Measurements from ENCODE around the gene DLEC1.

DLEC1 gene, protein sequence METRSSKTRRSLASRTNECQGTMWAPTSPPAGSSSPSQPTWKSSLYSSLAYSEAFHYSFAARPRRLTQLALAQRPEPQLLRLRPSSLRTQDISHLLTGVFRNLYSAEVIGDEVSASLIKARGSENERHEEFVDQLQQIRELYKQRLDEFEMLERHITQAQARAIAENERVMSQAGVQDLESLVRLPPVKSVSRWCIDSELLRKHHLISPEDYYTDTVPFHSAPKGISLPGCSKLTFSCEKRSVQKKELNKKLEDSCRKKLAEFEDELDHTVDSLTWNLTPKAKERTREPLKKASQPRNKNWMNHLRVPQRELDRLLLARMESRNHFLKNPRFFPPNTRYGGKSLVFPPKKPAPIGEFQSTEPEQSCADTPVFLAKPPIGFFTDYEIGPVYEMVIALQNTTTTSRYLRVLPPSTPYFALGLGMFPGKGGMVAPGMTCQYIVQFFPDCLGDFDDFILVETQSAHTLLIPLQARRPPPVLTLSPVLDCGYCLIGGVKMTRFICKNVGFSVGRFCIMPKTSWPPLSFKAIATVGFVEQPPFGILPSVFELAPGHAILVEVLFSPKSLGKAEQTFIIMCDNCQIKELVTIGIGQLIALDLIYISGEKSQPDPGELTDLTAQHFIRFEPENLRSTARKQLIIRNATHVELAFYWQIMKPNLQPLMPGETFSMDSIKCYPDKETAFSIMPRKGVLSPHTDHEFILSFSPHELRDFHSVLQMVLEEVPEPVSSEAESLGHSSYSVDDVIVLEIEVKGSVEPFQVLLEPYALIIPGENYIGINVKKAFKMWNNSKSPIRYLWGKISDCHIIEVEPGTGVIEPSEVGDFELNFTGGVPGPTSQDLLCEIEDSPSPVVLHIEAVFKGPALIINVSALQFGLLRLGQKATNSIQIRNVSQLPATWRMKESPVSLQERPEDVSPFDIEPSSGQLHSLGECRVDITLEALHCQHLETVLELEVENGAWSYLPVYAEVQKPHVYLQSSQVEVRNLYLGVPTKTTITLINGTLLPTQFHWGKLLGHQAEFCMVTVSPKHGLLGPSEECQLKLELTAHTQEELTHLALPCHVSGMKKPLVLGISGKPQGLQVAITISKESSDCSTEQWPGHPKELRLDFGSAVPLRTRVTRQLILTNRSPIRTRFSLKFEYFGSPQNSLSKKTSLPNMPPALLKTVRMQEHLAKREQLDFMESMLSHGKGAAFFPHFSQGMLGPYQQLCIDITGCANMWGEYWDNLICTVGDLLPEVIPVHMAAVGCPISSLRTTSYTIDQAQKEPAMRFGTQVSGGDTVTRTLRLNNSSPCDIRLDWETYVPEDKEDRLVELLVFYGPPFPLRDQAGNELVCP (N-terminal part only)

GRCh38 chr3:38039101-38039898 lies at the start of gene DLEC1:
Gene DLEC1, plus strand, starts transcription at chr3:38039208. Its CDS starts 18 bp downstream, at chr3:38039226.
- peak; percentile 54 for DNase-seq (ENCODE audit: low read depth, low spot score)

DNA sequence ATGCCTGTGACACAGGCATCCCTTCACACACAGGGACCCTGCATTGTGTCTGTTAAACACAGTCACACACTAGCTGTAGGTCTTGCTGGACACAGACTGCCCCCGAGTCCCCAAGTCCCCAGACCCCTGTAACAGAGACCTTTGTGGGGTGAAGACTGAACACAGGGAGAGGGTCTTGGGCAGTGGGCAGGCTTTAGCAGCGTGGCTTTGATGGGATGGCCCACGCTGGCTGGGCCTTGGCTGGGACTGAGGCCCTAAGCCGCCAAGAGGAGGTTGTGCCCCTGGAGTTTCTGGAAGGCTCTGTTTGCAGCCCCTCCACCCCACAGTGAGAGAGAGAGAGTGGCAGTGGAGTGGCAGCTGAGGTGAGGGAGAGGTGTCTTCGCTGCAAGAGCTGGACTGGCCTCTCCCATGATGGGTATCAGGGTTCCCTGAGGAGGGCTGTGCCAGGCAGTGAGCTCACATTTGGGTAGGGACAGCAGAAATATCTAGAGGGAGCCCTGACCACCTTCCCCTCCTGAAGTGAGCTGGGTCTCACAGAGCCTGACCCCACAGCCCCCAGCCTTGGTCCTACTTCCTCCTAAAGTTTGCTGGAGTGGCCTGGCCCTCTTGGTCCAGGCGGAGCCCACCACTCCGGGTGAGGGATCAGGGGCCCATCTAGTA lies 49.1 kb upstream of the DLEC1 start:
- no peak for DNase-seq (ENCODE audit: low read depth, low spot score)

DNA sequence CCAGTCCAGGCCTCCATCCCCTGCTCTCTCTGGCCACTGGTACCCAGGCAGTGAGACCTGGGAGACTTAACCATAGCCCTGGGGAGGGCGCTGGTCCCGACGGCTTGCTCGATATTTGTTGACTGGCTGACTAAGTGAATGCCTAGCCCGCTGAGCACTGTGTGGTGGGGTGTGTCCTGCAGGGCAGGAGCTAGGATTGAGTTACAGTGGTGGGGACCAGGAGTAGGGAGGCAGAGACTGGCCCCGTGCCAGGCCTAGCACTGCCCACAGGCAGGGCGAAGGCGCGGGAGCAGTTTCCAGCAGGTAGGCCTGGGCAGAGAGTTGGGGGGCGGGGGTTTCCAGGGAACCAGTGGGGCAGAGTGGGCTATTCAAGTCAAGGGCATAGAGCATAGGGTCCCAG lies 48.5 kb upstream of the DLEC1 start, which contains the start of gene VILL:
VILL (plus strand) TSS at position 260 of the 400 bp plus-strand sequence. CDS start 2,887 bp downstream, outside the sequence.
- no peak for DNase-seq (ENCODE audit: low read depth, low spot score)

DNA sequence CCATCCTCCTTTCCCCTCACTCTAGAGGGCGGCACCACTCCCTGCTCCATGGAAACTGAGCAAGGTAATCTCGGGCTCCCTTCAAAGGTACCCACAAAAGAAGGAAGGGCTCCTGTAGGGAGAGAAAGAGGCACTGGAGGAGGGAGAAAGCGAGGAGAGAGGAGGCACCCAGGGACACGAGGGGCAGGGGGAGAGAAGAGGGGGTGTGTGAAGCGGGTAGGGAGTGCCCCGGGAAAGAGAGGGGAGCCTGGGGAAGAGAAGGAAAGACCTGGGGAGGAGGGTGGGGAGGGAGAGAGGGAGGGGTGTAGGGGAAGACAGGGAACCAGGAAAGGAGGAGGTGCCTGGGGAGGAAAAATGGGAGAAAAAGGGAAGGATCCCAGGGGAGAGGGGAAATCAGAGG lies 47.9 kb upstream of the DLEC1 start:
- no peak for DNase-seq (ENCODE audit: low read depth, low spot score)

GRCh38 chr3:37991823-37992222 lies 47.2 kb upstream of the DLEC1 start:
- no peak for DNase-seq (ENCODE audit: low read depth, low spot score)

- no peak for DNase-seq (ENCODE audit: low read depth, low spot score)
These were observed 46.5 kb upstream of the DLEC1 start for GRCh38 chr3:37992271-37993066.

DNA sequence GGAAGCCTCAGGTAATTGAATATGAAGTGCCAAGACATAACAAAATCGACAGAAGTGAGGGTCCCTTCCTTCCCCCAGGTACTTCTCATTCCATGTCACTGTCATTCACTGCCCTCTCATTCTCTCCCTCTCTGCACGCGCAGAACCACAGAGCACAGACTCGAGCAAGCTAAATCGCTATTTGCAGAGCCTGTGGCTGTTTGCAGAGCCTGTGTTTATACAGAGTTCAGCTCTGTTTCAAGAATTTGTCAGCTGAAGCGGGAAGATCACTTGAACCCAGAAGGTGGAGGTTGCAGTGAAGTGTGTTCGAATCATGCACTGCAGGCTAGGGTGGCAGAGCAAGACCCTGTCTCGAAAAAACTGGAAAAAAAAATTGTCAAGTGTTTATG lies 45.9 kb upstream of the DLEC1 start:
- DNase-seq (ENCODE audit: low read depth, low spot score), result no peak

DNA sequence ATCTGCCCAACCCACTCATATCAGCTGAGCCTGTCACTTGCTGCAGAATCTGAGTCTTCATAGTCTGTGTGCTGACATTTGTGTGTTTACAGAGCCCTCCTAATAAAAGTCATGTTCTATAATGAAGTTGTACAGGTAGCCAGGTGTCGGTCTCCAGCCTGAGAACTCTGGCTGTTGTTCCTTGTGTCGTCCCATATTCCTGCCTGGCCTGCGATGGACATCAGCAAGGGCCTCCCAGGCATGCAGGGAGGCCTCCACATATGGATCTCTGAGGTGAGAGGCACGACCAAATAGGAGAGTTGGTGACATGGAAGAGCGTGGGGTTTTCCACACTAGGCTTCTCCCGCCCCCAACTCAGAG lies 45.6 kb upstream of the DLEC1 start:
- no peak for DNase-seq (ENCODE audit: low read depth, low spot score)

- DNase-seq (ENCODE audit: low read depth, low spot score), result no peak
These were observed 45.0 kb upstream of the DLEC1 start for GRCh38 chr3:37993820-37994638.

GRCh38 chr3:37994639-37994972 lies 44.4 kb upstream of the DLEC1 start:
- DNase-seq (ENCODE audit: low read depth, low spot score), result no peak

DNA sequence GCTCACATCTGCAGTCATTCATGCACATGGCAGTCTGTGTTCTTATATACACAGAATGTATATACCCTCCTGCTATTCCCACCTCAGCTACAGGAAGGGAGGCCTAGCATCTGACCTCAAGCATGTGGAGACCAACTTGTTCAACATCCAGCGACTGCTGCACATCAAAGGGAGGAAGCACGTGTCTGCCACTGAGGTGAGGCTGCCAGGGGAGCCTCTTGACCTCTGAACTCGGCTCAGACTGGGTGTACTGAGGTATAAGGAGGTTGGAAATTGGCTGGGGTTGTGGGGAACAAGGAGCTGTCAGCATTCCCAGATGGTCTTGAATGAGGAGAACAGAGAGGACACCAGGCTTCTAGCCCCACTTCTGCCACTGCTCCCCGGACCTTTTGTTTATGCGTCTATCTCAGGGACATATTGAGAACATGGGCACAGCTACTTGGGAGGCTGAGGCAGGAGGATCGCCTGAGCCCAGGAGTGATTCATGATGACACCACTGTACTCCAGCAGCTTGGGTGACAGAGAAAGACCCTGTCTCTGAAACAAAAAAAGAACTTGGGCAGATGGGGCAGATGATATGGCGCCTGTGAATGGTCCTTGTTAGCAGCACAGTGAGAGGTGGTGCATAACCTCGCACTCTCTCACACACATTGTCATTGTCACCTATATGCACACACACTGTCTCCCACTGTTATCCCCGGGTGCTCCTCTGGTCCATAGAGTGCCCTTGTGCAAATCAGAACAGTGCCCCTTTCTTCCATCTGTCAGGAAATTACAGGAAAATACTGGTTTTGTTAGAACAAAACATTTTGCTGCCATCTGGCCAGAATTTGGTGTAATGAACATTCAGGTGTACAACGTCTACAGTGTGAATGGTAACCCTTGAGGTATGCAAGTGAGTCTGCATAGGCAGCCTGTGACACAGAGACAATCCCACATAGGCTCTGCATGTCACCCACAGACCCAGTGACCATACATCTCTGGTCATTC lies 43.1 kb upstream of the DLEC1 start:
- DNase-seq (ENCODE audit: low read depth, low spot score), result no peak

DNA sequence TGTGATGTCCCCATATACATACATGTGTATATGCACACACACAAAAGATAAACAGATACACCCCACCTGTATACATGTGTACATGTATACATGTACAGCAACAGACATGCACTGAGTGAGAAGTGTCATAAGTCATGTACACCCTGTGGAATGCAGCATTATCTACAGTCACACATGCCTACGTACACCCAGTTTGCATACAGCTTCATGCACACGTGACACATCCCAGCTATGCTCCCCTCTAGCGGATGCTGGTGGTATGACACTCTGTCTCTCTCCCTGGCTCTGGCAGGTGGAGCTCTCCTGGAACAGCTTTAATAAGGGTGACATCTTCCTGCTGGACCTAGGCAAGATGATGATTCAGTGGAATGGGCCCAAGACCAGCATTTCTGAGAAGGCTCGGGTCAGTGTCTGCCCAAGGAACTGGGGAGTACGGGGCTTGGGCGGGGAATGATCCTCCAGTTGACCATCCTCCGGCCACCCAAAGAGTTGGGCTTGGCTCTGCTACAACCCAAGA lies 42.2 kb upstream of the DLEC1 start:
- DNase-seq (ENCODE audit: low read depth, low spot score), result peak; percentile 60

- DNase-seq (ENCODE audit: low read depth, low spot score), result no peak
These were observed 41.7 kb upstream of the DLEC1 start for GRCh38 chr3:37997342-37997741.

GRCh38 chr3:37997791-37998370 lies 41.1 kb upstream of the DLEC1 start:
- DNase-seq (ENCODE audit: low read depth, low spot score), result no peak

DNA sequence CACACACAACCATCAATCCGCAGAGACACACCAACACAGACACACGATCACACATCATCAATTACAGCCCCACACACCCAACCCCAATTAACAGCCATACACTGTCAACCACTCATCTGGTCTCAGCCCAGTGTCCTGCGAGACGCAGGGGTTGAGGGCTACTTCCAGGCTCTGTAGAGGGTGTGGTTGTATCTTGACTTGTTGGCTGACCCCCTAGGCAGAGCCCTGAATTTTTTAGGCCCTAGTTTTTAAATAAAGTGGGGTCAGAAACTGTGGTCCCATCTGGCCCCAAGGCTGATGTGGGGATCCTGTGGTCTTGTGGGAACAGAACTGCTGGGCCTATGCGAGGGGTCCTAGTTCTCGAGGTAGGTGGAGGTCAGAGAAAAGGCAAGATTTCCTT lies 39.2 kb upstream of the DLEC1 start:
- no peak for DNase-seq (ENCODE audit: low read depth, low spot score)

GRCh38 chr3:38000242-38000916 lies 38.6 kb upstream of the DLEC1 start:
- DNase-seq (ENCODE audit: low read depth, low spot score), result no peak

Data from activated CD4-positive, CD25-positive, alpha-beta regulatory T cell treated with anti-CD3 and anti-CD28 coated beads, Interleukin-2, amount 50 U/mL, for 16 hours (primary cell).